22Rv1 (cell line): ENCODE data around the gene GALP.

Experiments used
- ZFX ChIP-seq: fragments of 450-650 bp; IDR thresholded peaks from 2 replicates; pipeline ENCODE4 v1.6.1; 2017; ENCODE audit warnings: antibody characterized with exemption, borderline replicate concordance
- TF ChIP-seq, protein P1 (sequence below): fragments of 450-650 bp; IDR thresholded peaks from 2 replicates; pipeline ENCODE4 v1.5.1; 2017; ENCODE audit warnings: mild to moderate bottlenecking

GRCh38 chr19:56144376-56144775 is 31.4 kb upstream of the GALP start:
- TF ChIP-seq, protein P1, sequence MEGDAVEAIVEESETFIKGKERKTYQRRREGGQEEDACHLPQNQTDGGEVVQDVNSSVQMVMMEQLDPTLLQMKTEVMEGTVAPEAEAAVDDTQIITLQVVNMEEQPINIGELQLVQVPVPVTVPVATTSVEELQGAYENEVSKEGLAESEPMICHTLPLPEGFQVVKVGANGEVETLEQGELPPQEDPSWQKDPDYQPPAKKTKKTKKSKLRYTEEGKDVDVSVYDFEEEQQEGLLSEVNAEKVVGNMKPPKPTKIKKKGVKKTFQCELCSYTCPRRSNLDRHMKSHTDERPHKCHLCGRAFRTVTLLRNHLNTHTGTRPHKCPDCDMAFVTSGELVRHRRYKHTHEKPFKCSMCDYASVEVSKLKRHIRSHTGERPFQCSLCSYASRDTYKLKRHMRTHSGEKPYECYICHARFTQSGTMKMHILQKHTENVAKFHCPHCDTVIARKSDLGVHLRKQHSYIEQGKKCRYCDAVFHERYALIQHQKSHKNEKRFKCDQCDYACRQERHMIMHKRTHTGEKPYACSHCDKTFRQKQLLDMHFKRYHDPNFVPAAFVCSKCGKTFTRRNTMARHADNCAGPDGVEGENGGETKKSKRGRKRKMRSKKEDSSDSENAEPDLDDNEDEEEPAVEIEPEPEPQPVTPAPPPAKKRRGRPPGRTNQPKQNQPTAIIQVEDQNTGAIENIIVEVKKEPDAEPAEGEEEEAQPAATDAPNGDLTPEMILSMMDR, result no peak
- no peak for TF ChIP-seq ZFX
